Activated naive CD8-positive, alpha-beta T cell treated with anti-CD3 and anti-CD28 coated beads, Interleukin-2, amount 10 ng/mL, durations not matched to agents 7 days and 5 days (primary cell): Measurements from ENCODE around the gene MTCL1. TPM values are rescaled to one million over a fixed set of nuclear protein-coding genes. Genes with fewer than 3 reads are reported as not detected.

Experiments
- ATAC-seq: fragments of 150-1000 bp; cut with Tn5 transposase; one replicate; pipeline ENCODE4 v1.10.0; 2021; ENCODE audit warnings: low read depth, moderate library complexity
- POLR2A ChIA-PET: fragments of 350-600 bp; sonication (Branson Sonifier 250); formaldehyde crosslinking; loops from one replicate; lab custom pipeline; 2021; ENCODE audit warnings: antibody characterized with exemption; lab: Charles Lee
- DNase-seq: peaks from one replicate; pipeline ENCODE4 v3.0.0; 2021
- H3K27ac Mint-ChIP-seq: one replicate; pipeline ENCODE4 v1.8.0; 2022; ENCODE audit warnings: mild to moderate bottlenecking, mixed read lengths
- H3K27me3 Mint-ChIP-seq: one replicate; pipeline ENCODE4 v1.8.0; 2022; ENCODE audit warnings: mild to moderate bottlenecking, moderate library complexity, mixed read lengths
- H3K36me3 Mint-ChIP-seq: one replicate; pipeline ENCODE4 v1.8.0; 2021; ENCODE audit warnings: mild to moderate bottlenecking, mixed read lengths
- H3K4me1 Mint-ChIP-seq: one replicate; pipeline ENCODE4 v1.8.0; 2021; ENCODE audit warnings: mixed read lengths
- H3K4me3 Mint-ChIP-seq: one replicate; pipeline ENCODE4 v1.8.0; 2022; ENCODE audit warnings: mild to moderate bottlenecking, moderate library complexity, mixed read lengths
- H3K9me3 Mint-ChIP-seq: one replicate; pipeline ENCODE4 v1.8.0; 2021; ENCODE audit warnings: mixed read lengths
- total RNA-seq, 2 experiments: library from RNA; stranded (reverse); gene quantifications; one replicate each; pipeline ENCODE4 v1.2.3, GENCODE V29; 2021

The MTCL1 gene
- total RNA-seq, 2 experiments from 2014 or later: 0.43 to 0.69 TPM

GRCh38 chr18:8849696-8850095 is 144.3 kb downstream of the MTCL1 start:
- no peak overlapping the region for H3K27ac Mint-ChIP-seq
- POLR2A ChIA-PET: no interaction called here
- no peaks in the 10 kb centered on the region for H3K9me3 Mint-ChIP-seq
- DNase-seq: no peak
- no peak for ATAC-seq
- H3K4me1 Mint-ChIP-seq: no peaks in the 10 kb centered on the region
- no peak overlapping the region for H3K4me3 Mint-ChIP-seq
- no peaks in the 10 kb centered on the region for H3K36me3 Mint-ChIP-seq
- H3K27me3 Mint-ChIP-seq: peaks cover 11% of the 10 kb centered on the region

GRCh38 chr18:8851659-8852058 is 146.3 kb downstream of the MTCL1 start:
- ATAC-seq (no peak), DNase-seq (no peak)

GRCh38 chr18:8854550-8854949 is 149.2 kb downstream of the MTCL1 start:
- H3K4me3 Mint-ChIP-seq: no peak overlapping the region
- POLR2A ChIA-PET: no interaction called here
- DNase-seq (no peak), ATAC-seq (no peak)
- H3K4me1 Mint-ChIP-seq: no peaks in the 10 kb centered on the region
- no peaks in the 10 kb centered on the region for H3K9me3 Mint-ChIP-seq
- H3K27ac Mint-ChIP-seq: no peak overlapping the region
- H3K36me3 Mint-ChIP-seq: no peaks in the 10 kb centered on the region
- H3K27me3 Mint-ChIP-seq: peaks cover 6% of the 10 kb centered on the region

More at GRCh38 chr18:8851659-8852058, 146.3 kb downstream of the MTCL1 start:
- Mint-ChIP-seq H3K4me3 (no peak overlapping the region), H3K27ac (no peak overlapping the region), H3K27me3 (peaks cover 11% of the 10 kb centered on the region), H3K36me3 (no peaks in the 10 kb centered on the region), H3K9me3 (no peaks in the 10 kb centered on the region), H3K4me1 (no peaks in the 10 kb centered on the region)
- POLR2A ChIA-PET: no interaction called here

- no peaks in the 10 kb centered on the region for H3K9me3 Mint-ChIP-seq
- no peak for ATAC-seq
- POLR2A ChIA-PET: no interaction called here
- H3K4me1 Mint-ChIP-seq: no peaks in the 10 kb centered on the region
- H3K27me3 Mint-ChIP-seq: peaks cover 6% of the 10 kb centered on the region
- DNase-seq: no peak
- H3K4me3 Mint-ChIP-seq: no peak overlapping the region
- no peaks in the 10 kb centered on the region for H3K36me3 Mint-ChIP-seq
- no peak overlapping the region for H3K27ac Mint-ChIP-seq
Observed at GRCh38 chr18:8854962-8855361, 149.6 kb downstream of the MTCL1 start.

GRCh38 chr18:8856212-8856611 is 150.9 kb downstream of the MTCL1 start:
- Mint-ChIP-seq H3K4me1 (no peaks in the 10 kb centered on the region), H3K27me3 (peaks cover 6% of the 10 kb centered on the region), H3K4me3 (no peak overlapping the region), H3K27ac (no peak overlapping the region), H3K36me3 (no peaks in the 10 kb centered on the region), H3K9me3 (no peaks in the 10 kb centered on the region)
- POLR2A ChIA-PET: no interaction called here
- DNase-seq: no peak
- ATAC-seq: no peak

GRCh38 chr18:8856769-8857393 is 151.5 kb downstream of the MTCL1 start:
- Mint-ChIP-seq H3K4me1 (no peaks in the 10 kb centered on the region), H3K27ac (no peak overlapping the region), H3K36me3 (no peaks in the 10 kb centered on the region), H3K9me3 (no peaks in the 10 kb centered on the region), H3K27me3 (peaks cover 6% of the 10 kb centered on the region), H3K4me3 (no peak overlapping the region)
- DNase-seq: no peak
- no peak for ATAC-seq
- POLR2A ChIA-PET: no interaction called here

GRCh38 chr18:8857806-8858205 is 152.4 kb downstream of the MTCL1 start:
- no peak for DNase-seq
- no peak for ATAC-seq
- H3K4me3 Mint-ChIP-seq: no peak overlapping the region
- H3K27me3 Mint-ChIP-seq: peaks cover 6% of the 10 kb centered on the region
- no peaks in the 10 kb centered on the region for H3K4me1 Mint-ChIP-seq
- POLR2A ChIA-PET: no interaction called here
- H3K27ac Mint-ChIP-seq: no peak overlapping the region
- no peaks in the 10 kb centered on the region for H3K36me3 Mint-ChIP-seq
- H3K9me3 Mint-ChIP-seq: no peaks in the 10 kb centered on the region

GRCh38 chr18:8858888-8859511 is 153.6 kb downstream of the MTCL1 start:
- Mint-ChIP-seq H3K9me3 (no peaks in the 10 kb centered on the region), H3K27me3 (peaks cover 6% of the 10 kb centered on the region), H3K36me3 (no peaks in the 10 kb centered on the region), H3K4me1 (no peaks in the 10 kb centered on the region), H3K27ac (no peak overlapping the region), H3K4me3 (no peak overlapping the region)
- DNase-seq (no peak), ATAC-seq (no peak)
- POLR2A ChIA-PET: no interaction called here

GRCh38 chr18:8860845-8861642 is 155.7 kb downstream of the MTCL1 start:
- POLR2A ChIA-PET: no interaction called here
- no peaks in the 10 kb centered on the region for H3K9me3 Mint-ChIP-seq
- DNase-seq (no peak), ATAC-seq (no peak)
- no peaks in the 10 kb centered on the region for H3K4me1 Mint-ChIP-seq
- no peak overlapping the region for H3K27ac Mint-ChIP-seq
- no peak overlapping the region for H3K4me3 Mint-ChIP-seq
- H3K27me3 Mint-ChIP-seq: no peaks in the 10 kb centered on the region
- H3K36me3 Mint-ChIP-seq: no peaks in the 10 kb centered on the region

GRCh38 chr18:8863427-8863826 is 158.1 kb downstream of the MTCL1 start:
- no peak for ATAC-seq
- Mint-ChIP-seq H3K4me3 (no peak overlapping the region), H3K36me3 (no peaks in the 10 kb centered on the region), H3K27me3 (no peaks in the 10 kb centered on the region), H3K27ac (no peak overlapping the region), H3K4me1 (no peaks in the 10 kb centered on the region), H3K9me3 (no peaks in the 10 kb centered on the region)
- POLR2A ChIA-PET: no interaction called here
- DNase-seq: no peak

- Mint-ChIP-seq H3K36me3 (no peaks in the 10 kb centered on the region), H3K27ac (no peak overlapping the region), H3K4me1 (no peaks in the 10 kb centered on the region), H3K9me3 (no peaks in the 10 kb centered on the region), H3K27me3 (no peaks in the 10 kb centered on the region), H3K4me3 (no peak overlapping the region)
- ATAC-seq: no peak
- no peak for DNase-seq
- POLR2A ChIA-PET: no interaction called here
Observed at GRCh38 chr18:8865934-8866333, 160.6 kb downstream of the MTCL1 start.

- DNase-seq (no peak), ATAC-seq (no peak)
- POLR2A ChIA-PET: no interaction called here
- no peaks in the 10 kb centered on the region for H3K9me3 Mint-ChIP-seq
- no peaks in the 10 kb centered on the region for H3K4me1 Mint-ChIP-seq
- no peak overlapping the region for H3K4me3 Mint-ChIP-seq
- H3K27ac Mint-ChIP-seq: no peak overlapping the region
- no peaks in the 10 kb centered on the region for H3K36me3 Mint-ChIP-seq
- H3K27me3 Mint-ChIP-seq: no peaks in the 10 kb centered on the region
Observed at GRCh38 chr18:8866679-8867078, 161.3 kb downstream of the MTCL1 start.

- H3K4me3 Mint-ChIP-seq: no peak overlapping the region
- no peaks in the 10 kb centered on the region for H3K9me3 Mint-ChIP-seq
- H3K27ac Mint-ChIP-seq: no peak overlapping the region
- H3K27me3 Mint-ChIP-seq: no peaks in the 10 kb centered on the region
- H3K36me3 Mint-ChIP-seq: no peaks in the 10 kb centered on the region
- DNase-seq: no peak
- ATAC-seq: no peak
- POLR2A ChIA-PET: no interaction called here
- H3K4me1 Mint-ChIP-seq: no peaks in the 10 kb centered on the region
Observed at GRCh38 chr18:8868276-8868675, 162.9 kb downstream of the MTCL1 start.
